Measurements from ENCODE around the gene PIGL. TPM values are rescaled to one million over a fixed set of nuclear protein-coding genes. Genes with fewer than 3 reads are reported as not detected.
A peak's percentile ranks its signal among the peaks of the same experiment; 100 is the strongest.
"Not testable (repeated sequence)": the region's sequence is repeated elsewhere in the genome, so short reads cannot be mapped to it uniquely, and the experiment has no call there.

PIGL gene
- total RNA-seq, 1 donor: 23.3 TPM

DNA sequence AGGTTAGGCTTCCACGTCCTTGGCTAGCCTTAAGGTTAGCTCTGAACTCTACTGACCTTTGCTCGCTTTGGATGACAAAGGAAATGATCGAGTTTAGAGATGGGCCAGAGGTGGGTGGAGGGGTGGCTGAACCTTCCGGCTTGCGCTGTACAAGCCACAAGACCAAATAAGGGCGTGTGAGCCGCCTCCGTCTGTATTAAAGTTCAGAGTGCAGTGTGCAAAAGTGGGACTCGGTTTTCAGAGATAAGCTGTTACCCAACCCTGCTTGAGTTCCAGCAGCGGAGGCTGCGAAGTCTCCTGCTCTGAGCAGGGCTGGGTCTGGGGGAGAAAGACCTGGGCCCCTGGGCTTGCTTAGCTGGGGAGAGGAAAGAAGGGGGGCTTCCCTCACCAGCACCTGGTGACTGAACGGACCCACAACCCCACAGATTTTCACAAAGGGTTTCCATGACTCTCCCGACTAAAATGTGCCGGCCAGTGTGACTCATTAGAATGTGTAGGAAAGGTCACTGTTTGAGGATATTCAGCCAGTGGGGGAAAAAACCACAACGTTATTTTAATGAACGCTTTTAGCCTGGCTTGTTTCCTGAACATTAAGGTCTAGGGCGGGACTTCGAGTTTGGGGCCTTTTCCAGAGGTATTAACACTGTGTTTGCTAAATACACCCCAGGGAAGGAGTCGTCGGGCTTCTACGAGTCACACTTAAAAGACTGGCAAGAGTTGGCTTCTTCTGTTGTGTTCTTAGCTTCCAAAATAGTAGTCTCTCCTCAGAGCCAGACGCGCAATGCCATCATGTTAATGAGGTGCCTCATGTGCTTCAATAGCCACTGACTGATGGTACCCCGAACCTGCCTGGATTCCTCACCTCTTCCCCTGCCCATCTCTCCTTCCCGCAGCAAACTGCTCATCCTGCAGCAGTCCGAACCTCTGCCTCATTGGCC lies 69.3 kb downstream of the PIGL start:
- peak; percentile 98 for DNase-seq (ENCODE audit: low read depth)
- peak overlapping the region; percentile 58 for H3K4me3 ChIP-seq (ENCODE audit: low read depth, low read length)
- TF ChIP-seq, protein P1, sequence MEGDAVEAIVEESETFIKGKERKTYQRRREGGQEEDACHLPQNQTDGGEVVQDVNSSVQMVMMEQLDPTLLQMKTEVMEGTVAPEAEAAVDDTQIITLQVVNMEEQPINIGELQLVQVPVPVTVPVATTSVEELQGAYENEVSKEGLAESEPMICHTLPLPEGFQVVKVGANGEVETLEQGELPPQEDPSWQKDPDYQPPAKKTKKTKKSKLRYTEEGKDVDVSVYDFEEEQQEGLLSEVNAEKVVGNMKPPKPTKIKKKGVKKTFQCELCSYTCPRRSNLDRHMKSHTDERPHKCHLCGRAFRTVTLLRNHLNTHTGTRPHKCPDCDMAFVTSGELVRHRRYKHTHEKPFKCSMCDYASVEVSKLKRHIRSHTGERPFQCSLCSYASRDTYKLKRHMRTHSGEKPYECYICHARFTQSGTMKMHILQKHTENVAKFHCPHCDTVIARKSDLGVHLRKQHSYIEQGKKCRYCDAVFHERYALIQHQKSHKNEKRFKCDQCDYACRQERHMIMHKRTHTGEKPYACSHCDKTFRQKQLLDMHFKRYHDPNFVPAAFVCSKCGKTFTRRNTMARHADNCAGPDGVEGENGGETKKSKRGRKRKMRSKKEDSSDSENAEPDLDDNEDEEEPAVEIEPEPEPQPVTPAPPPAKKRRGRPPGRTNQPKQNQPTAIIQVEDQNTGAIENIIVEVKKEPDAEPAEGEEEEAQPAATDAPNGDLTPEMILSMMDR (IDR thresholded peaks at IDR 0.05; ENCODE audit: insufficient read depth, low read length): no peak

- TF ChIP-seq, protein P1 (IDR thresholded peaks at IDR 0.05; ENCODE audit: insufficient read depth, low read length): peak; percentile 43
- H3K4me3 ChIP-seq (ENCODE audit: low read depth, low read length): peak overlapping the region; percentile 35
- DNase-seq (ENCODE audit: low read depth): peak; percentile 64
Measured at GRCh38 chr17:16286947-16287562, 70.0 kb downstream of the PIGL start.

DNA sequence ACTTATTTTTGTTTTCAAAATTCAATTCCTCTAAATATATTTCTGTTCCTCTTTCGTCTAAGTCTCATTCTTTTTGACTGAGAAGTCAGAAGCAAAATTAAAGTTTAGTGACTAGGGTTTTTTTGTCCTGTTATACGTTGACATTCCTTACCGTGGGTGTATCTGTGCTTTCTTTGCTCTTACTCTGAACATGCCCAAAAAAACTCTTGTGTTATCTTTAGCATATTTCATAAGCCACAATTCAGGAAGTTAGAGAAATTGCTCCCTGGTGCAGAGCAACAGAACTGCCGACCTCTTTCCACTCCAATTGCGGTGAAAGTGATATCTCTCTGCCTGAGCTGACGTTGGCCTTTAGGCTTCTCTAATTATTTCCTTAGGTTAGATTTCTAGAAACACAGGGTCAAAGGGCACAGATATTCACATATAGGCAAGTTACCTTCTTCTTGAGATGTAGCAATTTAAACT lies 70.6 kb downstream of the PIGL start:
- TF ChIP-seq, protein P1 (IDR thresholded peaks at IDR 0.05; ENCODE audit: insufficient read depth, low read length): peak; percentile 29
- H3K4me3 ChIP-seq (ENCODE audit: low read depth, low read length): no peak overlapping the region
- DNase-seq (ENCODE audit: low read depth): peak; percentile 92

GRCh38 chr17:16288860-16289571 lies 72.0 kb downstream of the PIGL start:
- TF ChIP-seq, protein P1 (IDR thresholded peaks at IDR 0.05; ENCODE audit: insufficient read depth, low read length): no peak
- peak; percentile 52 for DNase-seq (ENCODE audit: low read depth)
- H3K4me3 ChIP-seq (ENCODE audit: low read depth, low read length): no peak overlapping the region

- TF ChIP-seq, protein P1 (IDR thresholded peaks at IDR 0.05; ENCODE audit: insufficient read depth, low read length): no peak
- no peak for DNase-seq (ENCODE audit: low read depth)
- H3K4me3 ChIP-seq (ENCODE audit: low read depth, low read length): no peak overlapping the region
Measured at GRCh38 chr17:16293931-16294330, 76.9 kb downstream of the PIGL start.

- DNase-seq (ENCODE audit: low read depth): no peak
- TF ChIP-seq, protein P1 (IDR thresholded peaks at IDR 0.05; ENCODE audit: insufficient read depth, low read length): no peak
Measured at GRCh38 chr17:16294560-16294959, 77.5 kb downstream of the PIGL start.

DNA sequence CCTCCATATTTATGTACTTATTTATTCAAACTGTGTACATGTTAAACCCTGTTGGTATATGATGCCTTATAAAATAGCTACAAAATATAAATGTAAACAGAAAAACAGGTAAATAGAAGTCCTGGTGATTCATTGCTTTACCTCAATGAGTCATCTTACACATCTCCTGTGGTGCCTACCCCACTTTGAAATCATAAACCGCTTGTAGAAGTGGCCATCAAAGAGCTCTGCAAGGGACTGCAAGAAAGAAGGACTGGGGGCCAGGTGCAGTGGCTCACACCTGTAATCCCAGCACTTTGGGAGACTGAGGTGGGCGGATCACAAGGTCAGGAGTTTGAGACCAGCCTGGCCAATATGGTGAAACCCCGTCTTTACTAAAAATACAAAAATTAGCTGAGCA lies 79.1 kb downstream of the PIGL start:
- not testable (repeated sequence) for DNase-seq (ENCODE audit: low read depth); H3K4me3 ChIP-seq (ENCODE audit: low read depth, low read length)

More at GRCh38 chr17:16294560-16294959, 77.5 kb downstream of the PIGL start:
- H3K4me3 ChIP-seq (ENCODE audit: low read depth, low read length): no peak overlapping the region

Measured in fibroblast of the aortic adventitia (primary cell).